SKM-1 (cell line): ENCODE data around the gene PTGER1.
"Not testable (repeated sequence)": the region's sequence is repeated elsewhere in the genome, so short reads cannot be mapped to it uniquely, and the experiment has no call there.

Experiments used
- DNase-seq: peaks from one replicate; lab custom pipeline; 2025; ENCODE audit not compliant: unreplicated experiment; lab: John Stamatoyannopoulos, UW

PTGER1 gene, protein sequence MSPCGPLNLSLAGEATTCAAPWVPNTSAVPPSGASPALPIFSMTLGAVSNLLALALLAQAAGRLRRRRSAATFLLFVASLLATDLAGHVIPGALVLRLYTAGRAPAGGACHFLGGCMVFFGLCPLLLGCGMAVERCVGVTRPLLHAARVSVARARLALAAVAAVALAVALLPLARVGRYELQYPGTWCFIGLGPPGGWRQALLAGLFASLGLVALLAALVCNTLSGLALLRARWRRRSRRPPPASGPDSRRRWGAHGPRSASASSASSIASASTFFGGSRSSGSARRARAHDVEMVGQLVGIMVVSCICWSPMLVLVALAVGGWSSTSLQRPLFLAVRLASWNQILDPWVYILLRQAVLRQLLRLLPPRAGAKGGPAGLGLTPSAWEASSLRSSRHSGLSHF

DNA sequence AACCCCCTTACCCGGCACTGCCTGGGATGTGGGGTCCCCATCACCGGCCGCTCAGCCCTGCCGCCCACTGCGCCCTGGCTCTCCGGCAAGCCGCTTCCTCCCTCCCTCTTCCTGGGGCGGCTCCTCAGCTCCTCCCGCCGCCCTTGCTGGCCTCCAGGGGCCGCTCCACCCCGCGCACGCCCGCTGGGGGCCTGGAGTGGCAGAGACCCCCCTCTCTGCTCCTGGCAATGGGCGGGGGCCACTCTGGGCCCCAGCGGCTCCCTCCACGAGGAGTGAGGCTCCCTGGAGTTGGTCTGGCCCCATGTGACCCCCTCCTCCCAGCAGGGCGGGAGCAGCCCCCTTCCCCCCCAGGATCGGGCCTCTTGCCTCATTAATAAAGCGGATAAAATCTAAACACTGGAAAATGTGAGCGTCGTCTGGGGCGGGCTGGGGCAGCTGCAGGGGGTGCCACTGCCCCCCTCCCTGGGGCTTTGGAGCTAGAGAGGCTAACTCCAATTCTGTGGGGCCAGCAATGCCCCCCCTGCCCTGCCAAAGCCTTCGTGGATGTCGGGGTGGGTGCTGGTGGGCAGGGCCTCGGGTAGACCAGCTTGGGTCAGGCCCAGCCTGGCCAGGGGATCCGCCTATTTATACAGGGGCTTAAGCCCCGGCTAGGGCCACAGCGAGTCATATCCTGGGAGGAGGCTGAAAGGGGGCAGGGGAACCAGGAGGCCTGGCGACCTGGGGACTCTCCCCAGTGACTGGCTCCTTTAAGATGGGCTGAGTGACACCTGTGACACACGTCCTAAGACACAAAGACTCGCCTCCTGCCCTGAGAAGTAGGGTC is at the start of gene PTGER1:
Gene PTGER1, minus strand, starts transcription at position 104 of the 823 bp plus-strand sequence. CDS start 1,034 bp downstream, outside the sequence.
- no peak for DNase-seq

DNA sequence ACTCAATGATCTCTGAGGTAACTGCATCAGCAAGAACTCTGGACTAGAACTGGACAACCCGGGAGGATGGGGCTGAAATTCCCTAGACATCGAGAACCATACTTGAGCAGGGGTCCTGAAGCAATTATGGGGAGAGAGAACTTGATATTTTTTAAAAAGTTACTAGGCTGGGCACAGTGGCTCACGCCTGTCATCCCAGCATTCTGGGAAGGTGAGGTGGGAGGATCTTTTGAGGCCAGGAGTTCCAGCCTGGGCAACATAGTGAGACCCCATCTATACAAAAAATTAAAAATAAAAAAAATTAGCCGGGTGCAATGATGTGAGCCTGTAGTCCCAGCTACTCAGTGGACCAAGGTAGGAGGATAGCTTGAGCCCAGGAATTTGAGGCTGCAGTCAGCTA is 45.4 kb upstream of the PTGER1 start:
- no peak for DNase-seq

DNA sequence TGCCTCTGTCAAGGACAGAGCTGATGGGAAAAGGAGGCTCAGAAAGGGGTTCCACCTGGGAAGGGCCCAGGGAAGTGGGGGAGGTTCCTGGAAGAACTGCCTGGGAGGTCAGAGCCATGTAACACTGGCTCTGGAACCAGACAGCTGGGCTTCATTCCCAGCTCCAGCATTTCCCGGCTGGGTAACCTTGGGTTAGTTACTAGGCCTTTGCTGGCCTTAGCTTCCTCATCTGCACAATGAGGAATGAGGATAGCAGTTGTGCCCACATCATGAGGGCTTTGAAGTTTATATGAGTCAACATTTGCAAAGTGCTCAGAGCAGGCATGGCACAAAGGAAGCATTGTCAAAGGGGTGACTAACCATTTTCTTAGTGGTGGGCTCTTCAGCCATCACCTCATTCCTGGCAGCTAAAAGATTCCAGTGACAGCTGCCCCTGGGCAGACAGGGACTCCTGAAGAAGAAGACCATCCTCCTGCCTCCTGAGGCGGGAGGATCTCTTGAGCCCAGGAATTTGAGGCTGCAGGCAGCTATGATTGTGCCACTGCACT is 44.8 kb upstream of the PTGER1 start:
- DNase-seq = no peak

DNA sequence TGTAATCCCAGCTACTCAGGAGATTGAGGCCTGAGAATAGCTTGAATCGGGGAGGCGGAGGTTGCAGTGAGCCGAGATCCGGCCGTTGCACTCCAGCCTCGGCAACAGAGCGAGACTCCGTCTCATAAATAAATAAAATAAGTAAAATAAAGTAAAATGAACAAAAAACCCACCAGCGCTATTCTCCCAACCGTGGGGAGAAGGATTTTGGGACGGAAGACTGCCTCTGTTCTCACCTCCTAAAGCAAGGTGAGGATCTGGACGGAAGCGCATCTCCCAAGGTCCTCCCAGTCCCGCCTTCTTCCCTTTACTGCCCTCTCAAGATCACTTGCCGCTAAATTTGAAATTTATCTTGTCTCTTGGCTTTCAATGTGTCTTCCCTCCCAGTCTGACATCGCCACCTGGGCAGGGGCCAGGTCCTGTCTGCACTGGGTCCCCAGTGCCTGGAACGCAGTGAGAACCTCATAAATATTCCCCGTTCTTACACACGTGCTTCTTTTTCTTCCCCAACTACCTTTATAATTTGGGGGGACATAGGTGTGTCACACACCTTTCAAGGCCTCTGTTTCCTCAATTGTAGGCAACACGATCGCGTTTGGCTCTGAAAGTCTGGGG is 44.2 kb upstream of the PTGER1 start:
- DNase-seq = no peak

DNA sequence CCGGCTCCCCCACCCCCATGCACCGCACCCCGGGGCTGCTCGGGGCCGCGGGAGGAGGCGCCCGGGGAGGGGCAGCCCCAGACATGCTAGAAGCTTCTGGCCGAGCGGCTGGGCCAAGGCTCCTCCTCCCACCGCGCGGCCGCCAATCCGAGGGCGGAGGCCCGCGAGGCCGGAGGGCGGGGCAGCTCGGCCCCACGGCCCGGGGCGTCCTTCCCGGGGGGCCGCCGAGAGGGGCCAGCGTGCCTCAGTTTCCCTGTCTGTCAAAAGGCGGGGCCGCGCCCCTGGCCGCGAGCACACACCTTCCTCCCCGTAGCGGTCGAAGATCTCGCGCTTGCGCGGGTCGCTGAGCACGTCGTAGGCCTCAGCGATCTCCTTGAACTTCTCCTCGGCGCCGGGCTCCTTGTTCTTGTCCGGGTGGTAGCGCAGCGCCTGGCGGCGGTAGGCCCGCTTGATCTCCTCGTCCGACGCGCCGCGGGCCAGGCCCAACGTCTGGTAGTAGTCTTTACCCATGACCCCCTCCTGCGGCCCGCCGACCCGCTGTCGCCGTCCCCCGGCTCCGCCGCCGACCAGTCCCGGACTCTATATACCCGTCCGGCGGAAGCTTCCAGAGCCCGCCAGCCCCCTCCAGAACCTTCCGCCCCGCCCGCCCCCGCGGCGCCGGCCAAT is 42.8 kb upstream of the PTGER1 start, which contains the start of gene DNAJB1:
Gene DNAJB1, minus strand, starts transcription at position 558 of the 666 bp plus-strand sequence. Its CDS starts 48 bp downstream, at position 510.
- peak; percentile 39 for DNase-seq

DNA sequence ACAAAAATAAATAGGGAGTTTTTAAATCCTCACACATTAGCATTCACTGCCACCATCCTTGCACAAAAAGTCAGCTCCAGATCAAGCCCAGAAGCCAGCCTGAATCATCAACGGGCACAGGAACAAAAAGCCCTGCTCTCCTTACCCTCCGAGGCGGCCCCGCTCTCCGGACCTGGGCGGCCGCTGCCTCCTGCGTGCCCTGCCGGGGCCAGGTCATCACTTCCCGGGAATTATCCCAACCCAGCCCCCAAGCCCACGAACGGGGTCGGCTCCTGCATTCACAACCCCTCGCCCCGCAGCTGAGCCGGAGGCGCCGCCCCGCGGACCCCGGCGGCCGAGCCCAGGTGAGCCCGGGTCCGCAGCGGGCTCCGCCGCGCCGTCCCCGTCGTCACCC is 42.3 kb upstream of the PTGER1 start:
- DNase-seq = no peak

DNA sequence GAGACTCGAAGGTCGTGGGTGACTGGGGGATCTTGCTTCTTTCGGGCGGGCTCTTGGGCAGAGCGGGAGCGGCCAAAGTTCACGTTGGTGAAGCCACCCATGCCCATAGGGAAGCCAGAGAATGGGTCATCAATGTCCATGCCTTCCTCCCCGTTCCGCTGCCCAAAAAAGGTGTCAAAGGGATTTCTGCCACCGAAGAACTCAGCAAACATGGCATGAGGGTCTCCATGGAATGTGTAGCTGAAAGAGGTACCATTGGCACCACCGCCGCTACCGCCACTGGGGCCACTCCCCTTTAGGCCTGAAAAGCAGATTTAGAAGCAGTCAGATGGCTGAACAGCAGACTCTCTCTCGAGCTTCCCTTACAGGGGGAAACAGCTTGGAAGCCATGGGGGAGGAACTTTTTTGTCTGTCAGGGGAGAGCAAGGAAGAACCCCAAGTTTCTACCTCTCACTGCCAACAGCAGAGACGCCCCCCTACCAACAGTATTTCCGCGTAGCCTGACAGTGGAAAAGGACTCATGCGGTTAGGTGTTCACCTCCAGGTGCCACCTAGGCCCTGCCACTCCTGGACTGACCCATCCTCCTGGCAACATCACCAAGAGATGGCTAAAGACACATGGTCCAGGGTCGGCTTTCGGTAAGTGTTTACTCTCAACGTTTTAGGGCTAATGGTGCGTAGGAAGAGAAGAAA is 41.7 kb upstream of the PTGER1 start:
- no peak for DNase-seq

DNA sequence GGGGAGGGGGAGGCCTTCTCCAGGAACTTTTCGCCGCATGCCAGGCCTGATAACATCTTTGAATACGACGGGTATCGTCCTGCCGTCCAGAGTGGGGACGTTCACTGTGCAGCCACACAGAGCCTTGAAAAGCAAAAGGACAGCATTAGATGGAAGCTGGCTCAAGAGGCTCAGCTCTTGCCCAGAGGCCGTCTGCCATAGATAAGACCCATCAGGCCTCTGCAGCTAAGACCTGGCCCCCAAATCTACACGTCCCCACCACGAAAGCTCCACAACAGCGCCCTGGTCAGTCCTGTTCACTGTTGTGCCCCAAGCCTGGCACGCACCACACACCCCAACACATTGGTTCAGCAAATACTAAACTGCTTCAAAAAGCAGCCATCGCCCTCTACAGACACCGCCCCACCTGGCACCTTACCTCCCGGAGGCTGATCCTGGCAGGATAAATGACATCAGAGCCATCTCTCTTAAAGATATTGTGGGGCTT is 40.9 kb upstream of the PTGER1 start:
- no peak for DNase-seq

DNA sequence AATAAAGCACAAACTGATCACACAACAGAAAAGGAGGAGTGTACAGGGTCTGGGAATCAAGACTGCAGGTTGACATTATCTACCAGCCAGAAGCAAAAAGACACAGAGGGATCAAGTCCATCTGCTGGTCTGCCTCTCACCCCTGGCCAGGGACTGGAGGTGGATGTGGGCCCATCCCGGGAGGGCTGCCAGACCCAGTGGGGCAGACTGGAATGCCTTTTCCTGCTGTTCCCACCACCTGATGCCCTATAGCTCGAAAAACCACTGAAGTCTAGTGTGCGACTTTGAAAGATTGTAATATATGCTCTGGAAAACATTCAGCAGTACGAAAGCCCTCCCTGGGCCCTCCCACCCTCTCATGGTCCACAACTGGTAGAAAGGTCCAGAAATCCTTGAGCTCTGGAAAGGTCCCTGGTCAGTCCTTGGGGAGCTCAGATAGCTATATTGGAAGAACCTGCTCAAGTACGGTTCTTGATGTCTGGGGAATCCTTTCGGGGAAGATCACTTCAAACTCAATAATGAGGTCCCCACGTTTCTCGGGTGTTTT is 40.4 kb upstream of the PTGER1 start:
- DNase-seq = no peak

DNA sequence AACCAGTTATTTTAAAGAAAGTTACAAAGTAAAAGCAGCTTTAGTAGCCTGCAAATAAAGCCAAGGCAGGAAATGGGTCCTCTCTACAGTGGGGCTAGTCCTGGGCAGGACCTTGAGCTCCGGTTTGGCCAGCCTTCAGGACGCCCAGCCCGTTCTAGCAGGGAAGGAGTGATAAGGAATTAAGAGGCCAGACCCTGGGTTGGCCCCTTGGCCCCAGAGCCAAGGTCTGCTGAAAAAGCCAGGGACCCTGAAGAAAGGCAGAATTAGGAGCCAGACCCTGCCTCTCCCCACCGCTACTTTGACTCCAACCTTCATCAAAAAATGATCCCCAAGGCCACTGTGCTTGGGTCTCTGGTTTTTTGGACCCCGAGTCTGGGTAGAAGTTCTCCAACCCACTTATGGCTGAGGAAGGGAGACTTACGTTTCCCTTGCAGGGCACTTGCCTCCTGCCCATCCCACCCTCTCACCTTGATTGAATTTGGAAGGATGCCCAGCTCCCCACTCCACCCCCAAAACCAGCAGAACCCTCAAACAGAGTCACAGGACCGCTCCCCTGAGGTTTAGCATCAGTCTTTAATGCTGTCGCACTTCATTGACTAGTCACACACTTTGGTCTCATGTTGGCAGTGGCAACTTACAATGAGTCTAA is 39.2 kb upstream of the PTGER1 start:
- DNase-seq = no peak

DNA sequence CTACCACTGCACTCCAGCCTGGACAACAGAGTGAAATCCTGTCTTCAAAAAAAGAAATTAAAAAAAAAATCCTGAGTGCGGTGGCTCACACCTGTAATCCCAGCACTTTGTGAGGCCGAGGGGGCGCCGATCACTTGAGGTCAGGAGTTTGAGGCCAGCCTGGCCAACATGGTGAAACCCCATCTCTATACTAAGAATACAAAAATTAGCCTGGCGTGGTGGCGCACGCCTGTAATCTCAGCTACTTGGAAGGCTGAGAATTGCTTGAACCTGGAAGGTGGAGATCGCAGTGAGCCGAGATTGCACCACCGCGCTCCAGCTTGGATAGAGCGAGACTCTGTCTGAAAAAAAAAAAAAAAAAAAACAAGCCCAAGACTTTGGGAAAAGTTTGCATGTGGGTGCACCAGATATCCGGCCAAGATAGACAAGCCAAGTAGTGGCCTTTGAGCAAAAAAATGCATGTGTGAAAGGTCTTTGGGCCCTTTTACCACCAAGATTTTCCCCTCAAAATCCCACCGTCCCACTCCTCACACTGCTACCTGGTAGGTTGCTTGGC is 37.3 kb upstream of the PTGER1 start:
- no peak for DNase-seq

DNA sequence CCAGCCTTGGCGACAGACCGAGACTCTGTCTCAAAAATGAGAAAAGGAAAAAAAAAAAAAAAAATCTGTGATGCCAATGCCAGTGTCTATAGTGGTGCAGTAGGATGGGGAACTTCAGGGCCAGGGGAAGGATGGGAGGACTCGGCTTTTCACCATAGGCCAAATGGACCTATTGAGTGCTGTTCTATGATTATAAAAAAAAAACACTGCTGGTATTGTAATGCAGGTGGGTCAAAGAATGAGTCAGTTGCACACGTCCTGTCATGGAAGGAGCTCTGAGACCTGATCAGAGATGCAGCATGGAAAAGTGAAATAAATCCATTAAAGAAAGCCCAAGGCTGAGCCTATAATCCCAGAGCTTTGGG is 36.1 kb upstream of the PTGER1 start:
- DNase-seq = no peak

DNA sequence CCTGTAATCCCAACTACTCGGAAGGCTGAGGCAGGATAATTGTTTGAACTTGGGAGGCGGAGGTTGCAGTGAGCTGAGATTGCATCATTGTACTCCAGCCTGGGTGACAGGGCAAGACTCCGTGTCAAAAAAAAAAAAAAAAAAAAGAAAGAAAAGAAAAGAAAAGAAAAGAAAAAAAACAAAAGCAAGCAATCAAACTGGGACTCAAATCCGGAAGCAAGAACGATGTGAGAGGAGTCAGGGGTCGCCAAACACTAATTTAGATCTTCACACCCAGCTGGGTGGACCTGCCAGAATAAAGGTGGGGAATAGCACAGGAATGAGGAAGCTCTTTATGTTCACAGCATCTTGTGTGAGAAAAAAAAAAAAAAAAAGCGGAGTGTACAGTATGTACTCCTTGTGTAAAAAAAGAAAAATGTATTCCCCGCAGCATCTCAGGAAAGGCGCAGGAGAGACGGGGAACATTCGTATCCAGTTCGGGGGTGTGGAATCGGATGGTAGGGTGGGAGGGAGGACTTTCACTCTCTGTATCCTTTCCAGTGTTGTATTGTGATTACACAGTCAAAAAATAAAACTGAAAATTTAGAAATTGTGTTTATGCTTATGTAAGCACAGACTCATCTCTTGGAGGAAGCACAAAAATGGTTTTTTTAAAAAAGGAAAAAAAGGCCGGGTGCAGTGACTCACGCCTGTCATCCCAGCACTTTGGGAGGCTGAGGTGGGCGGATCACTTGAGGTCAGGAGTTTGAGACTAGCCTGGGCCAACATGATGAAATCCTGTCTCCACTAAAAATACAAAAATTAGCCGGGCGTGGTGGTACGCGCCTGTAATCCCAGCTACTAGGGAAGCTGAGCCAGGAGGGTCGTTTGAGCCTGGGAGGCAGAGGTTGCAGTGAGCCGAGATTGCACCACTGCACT is 35.4 kb upstream of the PTGER1 start:
- DNase-seq = no peak

DNA sequence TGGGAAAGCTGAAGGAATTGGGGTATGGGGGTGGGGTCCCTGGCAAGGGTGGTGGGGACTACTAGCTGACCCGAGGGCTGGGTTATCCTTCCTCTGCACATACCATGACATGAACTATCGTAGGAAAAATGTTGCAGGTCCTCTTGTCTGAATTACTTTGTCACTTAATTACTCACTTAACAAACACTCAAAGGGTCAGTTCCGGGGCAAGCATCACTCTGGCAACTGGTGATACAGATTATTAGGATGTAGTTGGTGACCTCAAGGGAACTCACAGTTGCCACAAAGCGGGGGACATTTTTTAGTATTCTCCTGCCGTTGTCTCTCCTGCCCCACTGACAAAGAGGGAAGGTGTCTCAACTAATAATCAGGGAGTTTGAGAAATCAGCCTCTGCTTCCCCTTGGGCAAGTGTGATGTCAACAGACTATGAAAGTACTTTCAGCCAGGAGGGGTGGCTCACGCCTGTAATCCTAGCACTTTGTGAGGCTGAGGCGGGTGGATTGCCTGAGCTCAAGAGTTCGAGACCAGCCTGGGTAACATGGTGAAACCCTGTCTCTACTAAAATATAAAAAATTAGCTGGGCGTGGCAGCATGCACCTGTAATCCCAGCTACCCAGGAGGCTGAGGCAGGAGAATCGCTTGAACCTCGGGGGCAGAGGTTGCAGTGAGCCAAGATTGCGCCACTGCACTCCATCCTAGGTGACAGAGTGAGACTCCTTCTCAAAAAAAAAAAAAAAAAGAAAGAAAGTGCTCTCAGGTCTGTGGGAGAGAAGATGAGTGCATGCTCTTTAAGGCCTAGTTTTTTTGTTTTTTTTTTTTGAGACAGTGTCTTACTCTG is 32.8 kb upstream of the PTGER1 start:
- peak; percentile 87 for DNase-seq

DNA sequence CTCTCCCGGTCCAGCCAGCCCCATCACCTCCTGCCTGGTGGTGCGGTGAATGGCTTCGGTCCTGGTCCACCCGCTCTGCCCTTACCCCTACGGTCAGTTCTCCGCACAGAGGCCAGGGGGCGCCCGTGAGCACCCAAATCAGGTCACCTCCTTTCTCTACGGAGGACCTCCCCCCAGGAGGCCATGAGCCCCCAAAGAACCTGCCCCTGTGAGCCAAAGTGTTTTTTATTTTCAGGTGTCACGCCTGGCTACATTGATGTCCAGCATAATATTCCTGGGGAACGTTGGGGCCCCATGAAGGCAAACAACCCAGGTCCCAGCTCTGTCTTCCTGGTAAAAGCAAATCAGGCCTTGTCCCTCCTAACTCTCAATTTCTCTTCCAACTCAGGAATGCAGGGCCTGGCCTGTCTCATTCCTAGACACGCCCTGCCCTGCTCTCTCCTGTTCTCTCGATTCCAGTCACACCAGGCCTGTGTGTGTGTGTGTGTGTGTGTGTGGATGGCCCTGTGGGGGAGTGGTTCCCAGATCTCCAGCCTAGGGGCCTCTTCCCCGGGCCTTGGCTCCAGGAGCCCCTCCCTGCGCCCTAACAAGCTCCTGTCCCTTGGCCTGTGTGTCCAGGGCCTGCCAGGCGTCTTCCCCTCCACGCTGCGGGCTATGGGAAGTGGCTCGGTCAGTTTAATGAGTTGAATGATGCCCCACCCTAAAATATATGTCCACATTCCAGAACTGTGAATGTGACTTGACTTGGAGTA is 30.5 kb upstream of the PTGER1 start:
- no peak for DNase-seq

DNA sequence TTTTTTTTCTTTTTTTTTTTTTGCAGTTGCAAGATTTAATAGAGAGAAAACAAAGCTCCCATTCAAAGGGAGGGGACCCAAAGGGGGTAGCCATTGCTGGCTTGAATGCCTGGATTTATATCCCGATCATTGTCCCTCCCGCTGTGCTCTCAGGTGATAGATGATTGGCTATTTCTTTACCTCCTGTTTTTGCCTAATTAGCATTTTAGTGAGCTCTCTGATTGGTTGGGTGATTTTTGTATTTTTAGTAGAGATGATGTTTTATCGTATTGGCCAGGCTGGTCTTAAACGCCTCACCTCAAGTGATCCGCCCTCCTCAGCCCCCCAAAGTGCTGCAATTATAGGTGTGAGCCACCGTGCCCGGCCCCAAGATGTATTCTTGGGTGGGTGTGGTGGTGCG is 29.4 kb upstream of the PTGER1 start:
- DNase-seq = not testable (repeated sequence)
